OCI-LY1 (cell line): Measurements from ENCODE around the gene PUM2.
A peak's percentile ranks its signal among the peaks of the same experiment; 100 is the strongest.

Source experiments
- H2AFZ ChIP-seq: fragments of 200-600 bp; sonication (generic), shearing (Covaris generic); 2 replicates; pipeline ENCODE4 v1.6.0; 2014; ENCODE audit warnings: antibody characterized with exemption, mild to moderate bottlenecking, low read length
- H3F3A ChIP-seq: fragments of 200-600 bp; sonication (generic), shearing (Covaris generic); 2 replicates; pipeline ENCODE4 v1.6.0; 2014; ENCODE audit warnings: mild to moderate bottlenecking, antibody characterized with exemption, low read length, moderate library complexity; ENCODE audit not compliant: insufficient read depth
- H3K27ac ChIP-seq: fragments of 200-600 bp; sonication (generic); 2 replicates; pipeline ENCODE4 v1.5.1; 2014; ENCODE audit warnings: low read length, mixed run types, mild to moderate bottlenecking, low read depth; ENCODE audit not compliant: poor library complexity, severe bottlenecking
- H3K27me3 ChIP-seq: fragments of 200-600 bp; sonication (generic); 2 replicates; pipeline ENCODE4 v1.6.0; 2014; ENCODE audit warnings: antibody characterized with exemption, mild to moderate bottlenecking, low read length, moderate library complexity; ENCODE audit not compliant: insufficient read depth
- H3K36me3 ChIP-seq: fragments of 200-600 bp; sonication (generic); 2 replicates; pipeline ENCODE4 v1.6.1; 2014; ENCODE audit warnings: mild to moderate bottlenecking, antibody characterized with exemption, low read length, moderate library complexity, mixed read lengths; ENCODE audit not compliant: insufficient read depth
- H3K4me1 ChIP-seq: fragments of 200-600 bp; sonication (generic); 2 replicates; pipeline ENCODE4 v1.5.1; 2014; ENCODE audit warnings: mild to moderate bottlenecking, low read length, moderate library complexity; ENCODE audit not compliant: insufficient read depth, severe bottlenecking
- H3K4me2 ChIP-seq: fragments of 200-600 bp; sonication (generic), shearing (Covaris generic); 2 replicates; pipeline ENCODE4 v1.6.1; 2014; ENCODE audit warnings: low read length
- H3K4me3 ChIP-seq: fragments of 200-600 bp; sonication (generic); 2 replicates; pipeline ENCODE4 v1.5.1; 2014; ENCODE audit warnings: low read length, low read depth, mild to moderate bottlenecking, mixed read lengths; ENCODE audit not compliant: poor library complexity, severe bottlenecking
- H3K79me2 ChIP-seq: fragments of 200-600 bp; shearing (Covaris generic); 2 replicates; pipeline ENCODE4 v1.6.1; 2016; ENCODE audit warnings: mixed run types, low read length, mixed read lengths; ENCODE audit not compliant: insufficient read depth
- H3K9ac ChIP-seq: fragments of 200-600 bp; sonication (generic), shearing (Covaris generic); 2 replicates; pipeline ENCODE4 v1.6.1; 2014; ENCODE audit warnings: mild to moderate bottlenecking, low read length, mixed read lengths
- H3K9me2 ChIP-seq: fragments of 200-600 bp; sonication (generic), shearing (Covaris generic); 2 replicates; pipeline ENCODE4 v1.6.1; 2014; ENCODE audit warnings: low read depth, mild to moderate bottlenecking, low read length, mixed read lengths
- H3K9me3 ChIP-seq: fragments of 200-600 bp; shearing (Covaris generic); 2 replicates; pipeline ENCODE4 v1.6.1; 2014; ENCODE audit warnings: low read length, mixed read lengths
- H4K20me1 ChIP-seq: fragments of 200-600 bp; sonication (generic), shearing (Covaris generic); 2 replicates; pipeline ENCODE4 v1.6.0; 2016; ENCODE audit warnings: mild to moderate bottlenecking, low read length; ENCODE audit not compliant: insufficient read depth
- EZH2 ChIP-seq: fragments of 200-600 bp; sonication (generic), shearing (Covaris generic); IDR thresholded peaks from 2 replicates; pipeline ENCODE4 v1.8.0; 2017; ENCODE audit warnings: borderline replicate concordance, mixed run types, mild to moderate bottlenecking, antibody characterized with exemption, low read length, moderate library complexity, mixed read lengths
- TF ChIP-seq, protein P1 (sequence below): fragments of 200-600 bp; sonication (generic), shearing (Covaris generic); IDR thresholded peaks from 2 replicates; pipeline ENCODE4 v1.5.1; 2017; ENCODE audit warnings: mild to moderate bottlenecking, antibody characterized with exemption, low read length, moderate library complexity, mixed read lengths

PUM2 gene, protein sequence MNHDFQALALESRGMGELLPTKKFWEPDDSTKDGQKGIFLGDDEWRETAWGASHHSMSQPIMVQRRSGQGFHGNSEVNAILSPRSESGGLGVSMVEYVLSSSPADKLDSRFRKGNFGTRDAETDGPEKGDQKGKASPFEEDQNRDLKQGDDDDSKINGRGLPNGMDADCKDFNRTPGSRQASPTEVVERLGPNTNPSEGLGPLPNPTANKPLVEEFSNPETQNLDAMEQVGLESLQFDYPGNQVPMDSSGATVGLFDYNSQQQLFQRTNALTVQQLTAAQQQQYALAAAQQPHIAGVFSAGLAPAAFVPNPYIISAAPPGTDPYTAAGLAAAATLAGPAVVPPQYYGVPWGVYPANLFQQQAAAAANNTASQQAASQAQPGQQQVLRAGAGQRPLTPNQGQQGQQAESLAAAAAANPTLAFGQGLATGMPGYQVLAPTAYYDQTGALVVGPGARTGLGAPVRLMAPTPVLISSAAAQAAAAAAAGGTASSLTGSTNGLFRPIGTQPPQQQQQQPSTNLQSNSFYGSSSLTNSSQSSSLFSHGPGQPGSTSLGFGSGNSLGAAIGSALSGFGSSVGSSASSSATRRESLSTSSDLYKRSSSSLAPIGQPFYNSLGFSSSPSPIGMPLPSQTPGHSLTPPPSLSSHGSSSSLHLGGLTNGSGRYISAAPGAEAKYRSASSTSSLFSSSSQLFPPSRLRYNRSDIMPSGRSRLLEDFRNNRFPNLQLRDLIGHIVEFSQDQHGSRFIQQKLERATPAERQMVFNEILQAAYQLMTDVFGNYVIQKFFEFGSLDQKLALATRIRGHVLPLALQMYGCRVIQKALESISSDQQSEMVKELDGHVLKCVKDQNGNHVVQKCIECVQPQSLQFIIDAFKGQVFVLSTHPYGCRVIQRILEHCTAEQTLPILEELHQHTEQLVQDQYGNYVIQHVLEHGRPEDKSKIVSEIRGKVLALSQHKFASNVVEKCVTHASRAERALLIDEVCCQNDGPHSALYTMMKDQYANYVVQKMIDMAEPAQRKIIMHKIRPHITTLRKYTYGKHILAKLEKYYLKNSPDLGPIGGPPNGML

DNA sequence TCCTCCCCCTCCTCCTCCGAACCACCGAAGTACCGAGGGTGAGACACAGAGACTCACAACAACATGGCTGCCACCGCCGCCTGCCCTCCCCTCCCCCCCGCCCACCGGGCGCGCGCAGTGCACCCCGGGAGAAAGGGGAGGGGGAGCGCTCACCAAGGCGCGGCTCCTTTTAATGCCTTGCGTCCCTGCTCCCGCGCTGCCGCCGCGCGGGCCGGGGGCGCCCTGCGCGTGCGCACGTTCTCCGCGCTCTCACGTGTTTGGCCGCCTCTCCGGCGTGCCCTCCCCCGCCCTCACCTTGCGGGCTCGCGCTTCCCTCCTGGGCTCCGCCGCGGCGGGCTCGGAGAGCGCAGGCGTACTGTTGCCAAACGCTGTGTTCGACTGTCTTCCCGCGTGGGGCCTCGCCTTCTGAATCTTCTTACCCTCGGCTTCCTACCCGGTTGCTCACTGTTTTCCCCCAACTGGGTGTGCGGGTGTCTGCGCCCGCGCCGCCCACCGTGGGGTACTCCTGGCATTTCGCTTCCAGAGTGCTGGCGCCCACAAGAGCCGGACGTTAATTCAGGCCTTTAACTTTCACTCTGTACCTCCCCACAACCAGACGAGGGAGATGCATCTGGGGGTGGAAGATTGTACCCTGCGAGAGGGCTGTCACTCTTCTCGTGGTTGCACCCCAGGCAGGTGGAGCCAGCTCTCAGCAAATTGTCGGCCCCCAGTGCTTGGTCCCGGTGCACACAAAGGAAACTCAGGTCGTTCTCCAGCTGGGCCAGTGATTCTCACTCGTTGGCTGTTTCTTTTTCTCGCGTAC, at the start of gene PUM2:
Gene PUM2, minus strand, starts transcription at position 92 of the 802 bp plus-strand sequence. CDS start 23,484 bp downstream, outside the sequence.
- H3F3A ChIP-seq = no peaks in the 10 kb centered on the region
- peaks cover 42% of the 10 kb centered on the region for H3K79me2 ChIP-seq
- H3K9me3 ChIP-seq = no peaks in the 10 kb centered on the region
- H3K9me2 ChIP-seq = no peaks in the 10 kb centered on the region
- peak within 1 kb of the TSS; percentile 99 for H3K9ac ChIP-seq
- H3K36me3 ChIP-seq = peaks cover 24% of the 10 kb centered on the region
- H2AFZ ChIP-seq = no peak within 1 kb of the TSS
- peak within 1 kb of the TSS; percentile 93 for H3K4me2 ChIP-seq
- TF ChIP-seq, protein P1, sequence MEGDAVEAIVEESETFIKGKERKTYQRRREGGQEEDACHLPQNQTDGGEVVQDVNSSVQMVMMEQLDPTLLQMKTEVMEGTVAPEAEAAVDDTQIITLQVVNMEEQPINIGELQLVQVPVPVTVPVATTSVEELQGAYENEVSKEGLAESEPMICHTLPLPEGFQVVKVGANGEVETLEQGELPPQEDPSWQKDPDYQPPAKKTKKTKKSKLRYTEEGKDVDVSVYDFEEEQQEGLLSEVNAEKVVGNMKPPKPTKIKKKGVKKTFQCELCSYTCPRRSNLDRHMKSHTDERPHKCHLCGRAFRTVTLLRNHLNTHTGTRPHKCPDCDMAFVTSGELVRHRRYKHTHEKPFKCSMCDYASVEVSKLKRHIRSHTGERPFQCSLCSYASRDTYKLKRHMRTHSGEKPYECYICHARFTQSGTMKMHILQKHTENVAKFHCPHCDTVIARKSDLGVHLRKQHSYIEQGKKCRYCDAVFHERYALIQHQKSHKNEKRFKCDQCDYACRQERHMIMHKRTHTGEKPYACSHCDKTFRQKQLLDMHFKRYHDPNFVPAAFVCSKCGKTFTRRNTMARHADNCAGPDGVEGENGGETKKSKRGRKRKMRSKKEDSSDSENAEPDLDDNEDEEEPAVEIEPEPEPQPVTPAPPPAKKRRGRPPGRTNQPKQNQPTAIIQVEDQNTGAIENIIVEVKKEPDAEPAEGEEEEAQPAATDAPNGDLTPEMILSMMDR = no peak; the same call in 1 of the 2 replicates
- no peak for TF ChIP-seq EZH2
- peak within 1 kb of the TSS; percentile 85 for H3K4me3 ChIP-seq
- H3K27me3 ChIP-seq = no peaks in the 10 kb centered on the region
- H3K27ac ChIP-seq = peak within 1 kb of the TSS; percentile 89
- H4K20me1 ChIP-seq = peaks cover 6% of the 10 kb centered on the region; the same call in 1 of the 2 replicates
- peaks cover 45% of the 10 kb centered on the region for H3K4me1 ChIP-seq

DNA sequence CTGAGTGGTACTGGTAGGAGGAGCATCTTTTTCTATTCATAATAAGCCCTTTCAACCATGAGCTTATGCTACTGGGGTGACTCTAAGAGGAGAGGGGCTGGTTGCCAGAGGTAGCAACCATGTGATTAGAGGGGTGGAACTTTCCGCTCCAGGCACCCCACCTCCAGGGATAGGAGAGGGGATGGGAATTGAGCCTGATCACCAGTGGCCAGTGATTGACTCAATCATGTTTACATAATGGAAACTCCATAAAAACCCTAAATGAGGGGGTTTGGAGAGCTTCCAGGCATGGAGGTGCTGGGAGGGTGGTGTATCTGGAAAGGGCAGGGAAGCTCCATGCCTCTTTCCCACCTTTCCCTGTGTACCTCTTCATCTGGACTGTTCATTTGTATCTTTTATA, 49.7 kb upstream of the PUM2 start:
- no peak overlapping the region for H3K4me3 ChIP-seq
- H3K9ac ChIP-seq = no peak overlapping the region
- H2AFZ ChIP-seq = no peak overlapping the region
- no peaks in the 10 kb centered on the region for H3K9me3 ChIP-seq
- no peaks in the 10 kb centered on the region for H3K27me3 ChIP-seq
- no peak overlapping the region for H3K27ac ChIP-seq
- no peaks in the 10 kb centered on the region for H4K20me1 ChIP-seq
- TF ChIP-seq EZH2 = no peak
- TF ChIP-seq, protein P1 = no peak
- H3K4me1 ChIP-seq = no peaks in the 10 kb centered on the region
- H3F3A ChIP-seq = no peaks in the 10 kb centered on the region
- no peaks in the 10 kb centered on the region for H3K9me2 ChIP-seq
- no peak overlapping the region for H3K4me2 ChIP-seq
- no peaks in the 10 kb centered on the region for H3K79me2 ChIP-seq
- H3K36me3 ChIP-seq = no peaks in the 10 kb centered on the region
